GM19238 (cell line): ENCODE data around the gene GAS7.
"Not testable (repeated sequence)": the region's sequence is repeated elsewhere in the genome, so short reads cannot be mapped to it uniquely, and the experiment has no call there.

Experiments
- DNase-seq: peaks from one replicate; pipeline ENCODE4 v3.0.0; 2011; ENCODE audit warnings: low spot score; ENCODE audit not compliant: insufficient read length

Gene GAS7

DNA sequence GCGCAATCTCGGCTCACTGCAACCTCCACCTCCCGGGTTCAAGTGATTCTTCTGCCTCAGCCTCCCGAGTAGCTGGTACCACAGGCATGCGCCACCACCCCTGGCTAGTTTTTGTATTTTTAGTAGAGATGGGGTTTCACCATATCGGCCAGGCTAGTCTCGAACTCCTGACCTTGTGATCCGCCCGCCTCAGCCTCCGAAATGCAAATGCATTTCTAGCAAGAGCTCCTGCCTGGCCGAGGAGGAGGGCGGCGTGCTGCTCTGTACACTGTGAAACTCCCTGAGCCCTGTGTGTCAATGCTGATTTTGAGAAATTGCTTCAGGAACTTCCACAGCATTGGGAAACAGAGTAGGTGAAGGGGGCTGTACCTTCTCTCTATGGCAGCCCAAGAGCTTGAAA lies 277.2 kb downstream of the GAS7 start:
- not testable (repeated sequence) for DNase-seq

DNA sequence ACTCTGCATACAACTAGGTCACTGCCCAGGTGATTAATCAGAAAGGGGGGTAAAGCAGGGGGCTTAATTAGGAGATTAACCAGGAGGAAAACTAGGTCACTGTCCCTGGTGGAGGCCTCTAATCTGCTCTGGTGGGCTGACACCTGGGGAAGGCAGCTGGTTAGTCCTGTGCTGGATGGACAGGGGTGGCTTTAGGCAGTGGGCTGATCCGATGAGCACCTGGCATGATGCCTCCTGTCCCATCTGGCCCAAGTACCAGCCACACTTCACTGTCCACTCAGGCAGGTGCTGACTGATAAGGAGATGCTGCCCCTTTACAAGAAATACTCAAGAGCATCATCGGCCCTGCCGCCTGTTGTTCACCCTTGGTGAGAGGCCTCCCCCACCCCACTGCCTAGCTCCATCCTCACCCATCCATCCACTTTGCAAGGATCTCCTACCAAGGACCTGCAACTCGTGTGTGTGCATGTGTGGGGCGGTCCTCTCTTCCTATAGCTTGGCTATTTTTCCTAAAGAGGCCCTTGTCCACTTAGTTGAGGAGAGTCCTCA lies 279.5 kb downstream of the GAS7 start:
- DNase-seq = no peak

DNA sequence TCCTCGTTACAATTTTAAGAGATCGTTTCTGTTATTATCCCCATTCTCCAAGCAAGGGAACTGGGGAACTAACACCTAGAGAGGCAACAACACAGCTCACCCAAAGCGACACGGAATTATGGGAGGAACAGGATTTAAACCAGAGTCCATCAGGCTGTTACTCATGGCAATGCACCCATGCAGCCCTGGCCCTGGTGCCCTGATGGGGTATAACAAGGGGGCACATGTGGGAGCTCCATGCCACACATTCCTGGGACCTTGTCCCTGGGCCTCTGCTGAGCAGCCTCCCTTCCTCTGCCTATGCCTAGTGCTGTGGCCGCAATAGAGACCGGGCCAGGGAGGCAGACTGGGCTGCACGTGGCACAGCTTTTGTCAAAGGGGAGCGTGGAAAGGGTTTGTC lies 280.1 kb downstream of the GAS7 start:
- no peak for DNase-seq

DNA sequence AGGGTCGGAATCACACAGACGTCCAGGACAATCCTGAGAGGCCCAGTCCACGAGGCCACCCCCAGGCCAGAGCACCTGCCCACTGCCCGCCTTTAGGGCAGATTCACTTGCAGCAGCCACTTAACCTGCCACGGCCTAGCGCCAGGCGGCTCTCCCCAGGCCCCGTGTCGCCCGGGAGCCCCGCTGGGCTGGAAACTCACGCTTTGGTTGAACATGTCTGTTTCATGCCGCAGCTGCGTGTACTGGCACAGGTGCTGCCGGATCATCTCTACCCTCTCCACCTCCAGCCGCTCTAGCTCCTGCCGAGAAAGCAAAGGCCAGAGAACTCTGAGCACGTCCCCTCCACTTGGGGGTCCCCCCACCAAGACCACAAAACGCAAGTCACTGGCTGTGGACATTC lies 280.6 kb downstream of the GAS7 start:
- no peak for DNase-seq

DNA sequence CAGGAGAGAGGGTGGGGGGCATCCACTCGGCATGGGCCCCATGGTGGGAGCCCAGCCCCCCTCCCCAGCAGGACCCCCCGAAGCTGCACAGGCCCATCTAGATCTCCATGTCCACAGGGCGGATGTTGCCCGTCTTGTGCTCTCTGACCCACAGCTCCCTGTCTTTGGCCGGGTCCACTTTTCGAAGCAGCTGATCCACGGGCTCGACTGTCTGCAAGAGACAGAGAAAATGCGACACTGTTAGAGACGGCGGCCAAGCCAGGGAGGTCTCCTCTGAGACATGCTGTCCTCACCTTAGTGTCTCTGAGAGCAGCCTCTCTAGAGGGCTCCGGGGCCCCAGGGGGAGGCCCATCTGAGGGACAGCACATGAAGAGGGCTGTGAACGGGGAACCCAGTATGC lies 281.3 kb downstream of the GAS7 start:
- no peak for DNase-seq

DNA sequence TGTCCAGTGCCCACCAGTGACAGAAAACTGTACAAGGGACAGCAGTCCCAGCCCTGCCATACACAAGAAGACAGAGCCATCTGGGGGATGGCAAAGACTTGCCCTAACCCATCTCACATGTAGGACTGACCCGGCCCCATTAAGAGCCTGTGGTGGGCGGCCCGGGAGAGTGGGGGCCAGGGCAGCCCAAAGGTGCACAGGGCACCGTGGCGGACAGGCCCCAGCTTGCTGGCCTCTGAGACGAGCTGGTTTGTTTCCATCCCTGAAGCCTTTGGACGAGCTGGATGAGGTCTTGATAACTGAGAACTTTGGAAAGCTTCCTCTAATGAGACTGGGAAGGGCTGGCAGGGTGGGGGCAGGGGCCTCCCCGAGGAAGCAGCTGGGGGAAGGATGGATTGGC lies 282.3 kb downstream of the GAS7 start:
- no peak for DNase-seq

DNA sequence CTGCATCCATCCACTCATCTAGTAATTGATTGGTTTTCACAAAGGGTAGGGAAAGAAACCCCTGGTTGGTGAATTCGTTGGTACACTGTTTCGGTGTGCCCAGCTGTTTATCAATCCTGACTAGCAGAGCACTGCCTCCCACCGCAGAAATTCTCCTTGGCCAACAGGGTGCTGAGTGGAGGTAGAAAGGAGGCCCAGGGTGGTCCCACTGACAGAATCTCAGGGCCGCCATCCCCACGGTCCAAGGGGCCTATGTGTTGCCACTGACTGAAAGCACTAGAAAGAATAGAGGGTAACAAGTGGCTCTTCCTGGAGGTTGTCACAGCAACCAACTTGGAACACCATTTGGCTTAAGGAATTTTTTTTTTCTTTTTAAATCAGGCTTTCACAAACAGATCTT lies 284.9 kb downstream of the GAS7 start:
- DNase-seq = no peak

DNA sequence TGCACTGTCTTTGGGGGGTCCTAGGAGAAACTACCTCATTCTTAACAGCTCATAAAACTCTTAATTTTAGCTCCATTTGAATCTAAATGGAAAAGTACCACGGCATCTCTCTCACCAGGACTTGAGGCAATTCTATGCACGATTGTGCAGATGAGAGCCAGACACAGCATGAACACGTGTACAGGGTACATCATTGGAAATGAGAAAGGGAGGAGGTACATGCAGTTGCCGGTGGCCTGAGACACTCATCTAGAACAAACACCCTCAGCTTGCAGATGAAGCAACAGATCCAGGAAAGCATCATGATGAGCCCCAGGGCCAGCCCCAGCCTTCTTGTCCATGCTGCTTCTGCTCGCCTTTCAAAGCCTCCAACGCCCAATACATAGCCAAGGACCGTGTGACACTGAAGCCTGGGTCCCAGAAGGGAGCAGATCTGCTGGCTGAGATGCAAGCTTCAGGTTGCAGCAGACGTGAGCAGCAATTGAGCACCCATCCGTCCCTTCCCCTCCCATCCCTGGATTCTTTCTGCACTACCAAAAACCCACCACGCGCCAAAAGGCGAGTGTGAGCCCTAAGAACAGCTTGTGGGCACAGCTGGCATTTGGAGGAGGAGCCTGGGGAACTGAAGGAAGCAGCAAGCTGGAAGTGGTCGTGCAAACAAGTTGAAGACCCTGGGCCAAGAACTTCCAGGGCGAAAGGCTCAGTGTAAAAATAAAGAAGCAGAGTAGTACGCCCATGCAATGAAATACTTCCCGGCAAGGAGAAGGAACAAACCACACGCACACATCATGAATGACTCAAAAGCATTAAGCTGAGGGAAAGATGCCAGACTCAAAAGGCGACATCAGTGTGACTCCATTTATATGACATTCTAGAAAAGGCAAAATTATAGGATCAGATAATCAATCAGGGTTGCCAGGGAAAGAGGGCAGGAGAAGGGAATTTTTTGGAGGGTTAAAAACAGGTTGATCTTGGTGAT lies 286.0 kb downstream of the GAS7 start:
- no peak for DNase-seq

DNA sequence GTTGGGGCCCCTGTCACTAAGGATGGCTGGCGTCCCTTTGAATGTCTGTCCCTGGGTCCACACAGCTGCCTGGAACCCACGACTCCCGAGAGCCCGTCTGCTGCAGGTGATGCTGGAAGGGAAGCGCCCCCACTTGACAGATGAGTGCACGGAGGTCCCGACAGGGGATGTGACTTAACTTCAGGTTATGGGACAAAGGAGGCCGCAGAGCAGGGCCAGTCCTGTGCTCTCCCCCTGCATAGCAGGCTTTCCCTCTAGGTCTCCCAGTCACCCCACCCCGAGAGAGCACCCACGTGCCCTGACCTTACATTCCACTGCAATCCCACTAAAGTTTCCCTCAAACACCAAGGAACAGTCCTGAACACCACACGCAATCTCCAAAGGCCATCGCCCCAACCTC lies 287.3 kb downstream of the GAS7 start:
- DNase-seq = no peak

DNA sequence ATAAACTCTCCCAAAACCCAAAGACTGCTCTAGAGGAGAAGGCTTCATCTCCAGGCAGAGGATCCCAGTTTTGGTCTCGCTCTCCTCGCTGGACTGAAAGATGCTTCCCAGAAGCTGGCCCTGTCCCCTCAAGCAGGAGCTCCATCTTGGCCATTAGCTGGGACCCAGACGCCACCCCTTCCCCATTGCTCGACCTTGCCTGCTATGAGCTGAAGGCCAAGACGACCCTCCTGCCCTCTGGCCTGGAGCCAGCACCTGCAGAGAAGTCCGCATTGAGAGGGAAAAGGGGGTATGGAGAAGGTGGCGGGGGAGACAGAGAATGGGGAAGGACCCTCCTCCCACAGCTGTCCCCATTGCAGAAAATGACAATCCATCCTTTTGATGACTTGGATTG lies 289.8 kb downstream of the GAS7 start:
- DNase-seq = no peak

DNA sequence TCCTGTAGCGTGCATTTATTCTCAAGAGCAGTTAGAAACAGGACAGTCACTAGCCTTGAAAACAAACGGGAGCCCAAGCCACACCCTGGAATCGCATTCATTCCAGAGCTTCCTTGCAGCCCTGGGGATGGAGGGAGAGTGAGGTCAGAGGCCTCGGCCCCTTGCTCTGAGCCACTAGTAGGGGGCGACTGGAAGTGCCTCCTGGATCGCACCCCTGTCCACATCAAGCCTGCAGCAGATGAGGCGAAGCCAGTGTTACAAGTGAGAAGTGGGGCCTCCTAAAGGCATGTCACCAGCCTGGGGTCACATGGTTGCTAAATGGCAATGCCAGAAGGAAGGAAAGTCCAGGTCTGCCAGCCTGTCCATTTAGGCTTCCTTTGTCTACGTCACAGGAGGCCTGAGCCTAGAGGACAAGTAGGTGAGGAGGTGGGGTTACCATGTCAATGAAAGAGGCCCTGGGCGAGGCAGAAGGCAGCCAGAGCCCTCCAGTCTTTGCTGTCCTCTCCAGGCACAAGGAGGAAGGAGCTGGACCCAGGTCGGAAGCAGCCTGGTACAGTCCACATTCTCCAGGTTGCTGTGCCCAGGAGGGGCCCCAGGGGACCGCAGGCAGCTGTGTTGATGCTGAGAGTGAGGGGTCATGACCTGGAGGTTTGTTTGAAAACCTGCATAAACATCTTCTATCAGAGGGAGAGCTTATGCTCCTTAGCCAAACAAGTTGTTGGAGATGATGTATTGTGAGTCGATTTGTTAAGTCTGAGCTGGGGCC lies 290.3 kb downstream of the GAS7 start:
- no peak for DNase-seq

DNA sequence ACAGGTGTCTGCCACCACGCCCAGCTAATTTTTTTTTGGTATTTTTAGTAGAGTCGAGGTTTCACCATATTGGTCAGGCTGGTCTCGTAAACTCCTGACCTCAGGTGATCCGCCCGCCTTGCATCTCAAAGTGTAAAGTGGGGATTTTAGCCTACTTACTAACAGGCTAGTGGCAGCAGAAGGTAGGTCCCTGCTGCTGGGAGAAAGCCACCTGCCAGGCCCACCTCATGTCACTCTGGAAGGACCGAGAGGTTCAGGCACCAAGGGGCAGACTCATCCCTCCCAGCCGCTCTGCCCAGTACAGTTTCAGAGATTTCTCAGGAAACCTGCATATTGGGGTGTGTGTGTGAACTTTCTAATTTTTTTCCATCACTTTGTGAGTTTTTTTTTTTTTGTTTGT lies 291.3 kb downstream of the GAS7 start:
- no peak for DNase-seq

DNA sequence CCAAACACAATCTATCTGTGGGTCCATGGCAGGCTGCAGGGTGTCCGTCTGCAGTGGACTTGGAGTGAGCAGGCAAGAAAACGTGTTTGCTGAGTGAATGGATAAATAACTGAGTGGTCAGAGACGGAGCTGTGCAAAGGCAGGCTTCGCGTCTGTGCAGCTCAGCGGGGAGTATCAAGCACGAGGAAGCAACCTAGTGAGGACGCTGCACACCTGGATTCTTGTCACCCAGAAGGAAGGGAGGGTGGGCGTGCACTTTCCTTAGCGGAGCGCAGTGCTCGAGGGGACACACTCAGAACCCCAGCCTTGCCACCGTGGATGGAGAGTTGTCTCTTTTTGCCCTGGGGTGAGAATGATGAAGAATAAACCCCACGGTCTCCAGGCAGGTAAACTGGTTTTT lies 291.8 kb downstream of the GAS7 start:
- no peak for DNase-seq

DNA sequence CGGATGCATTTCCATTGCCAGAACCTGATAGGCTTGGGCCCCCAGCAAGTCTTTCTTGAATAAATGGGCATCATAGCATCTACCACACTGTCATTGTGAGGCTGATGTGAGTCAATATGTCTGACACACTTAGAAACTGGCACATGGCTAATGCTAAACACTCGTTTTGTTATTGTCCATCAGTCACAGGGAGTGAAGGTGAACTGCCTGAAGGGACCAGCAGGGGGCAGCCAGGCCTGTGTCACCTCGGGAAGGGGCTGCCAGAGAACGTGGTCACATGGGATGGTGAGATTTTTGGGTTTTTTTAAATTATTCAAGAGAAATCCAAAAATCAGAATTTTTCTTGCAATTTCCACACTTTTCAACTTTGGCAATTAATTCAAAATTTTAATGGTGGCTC lies 292.5 kb downstream of the GAS7 start:
- DNase-seq = peak; percentile 55

DNA sequence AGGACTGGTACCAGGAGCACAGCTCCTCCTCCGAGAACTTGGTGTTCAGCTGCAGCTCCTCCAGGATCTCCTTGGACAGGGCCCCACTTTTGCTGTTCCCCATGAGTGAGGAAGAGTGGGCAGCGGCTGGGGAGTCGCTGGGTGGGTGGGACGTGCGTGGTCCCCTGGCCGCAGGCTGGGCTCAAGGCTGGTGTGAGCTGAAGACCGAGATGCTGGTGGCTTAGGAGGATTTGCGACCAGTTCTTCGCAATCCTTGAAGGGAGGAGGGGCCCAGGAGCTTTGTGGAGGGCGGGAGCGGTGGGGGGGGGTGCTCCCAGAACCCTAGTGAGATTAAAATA lies 293.4 kb downstream of the GAS7 start, which contains the start of gene RCVRN:
Gene RCVRN (minus strand): TSS at position 194 of the 338 bp plus-strand sequence. CDS start 91 bp downstream, at position 103.
- DNase-seq = no peak

DNA sequence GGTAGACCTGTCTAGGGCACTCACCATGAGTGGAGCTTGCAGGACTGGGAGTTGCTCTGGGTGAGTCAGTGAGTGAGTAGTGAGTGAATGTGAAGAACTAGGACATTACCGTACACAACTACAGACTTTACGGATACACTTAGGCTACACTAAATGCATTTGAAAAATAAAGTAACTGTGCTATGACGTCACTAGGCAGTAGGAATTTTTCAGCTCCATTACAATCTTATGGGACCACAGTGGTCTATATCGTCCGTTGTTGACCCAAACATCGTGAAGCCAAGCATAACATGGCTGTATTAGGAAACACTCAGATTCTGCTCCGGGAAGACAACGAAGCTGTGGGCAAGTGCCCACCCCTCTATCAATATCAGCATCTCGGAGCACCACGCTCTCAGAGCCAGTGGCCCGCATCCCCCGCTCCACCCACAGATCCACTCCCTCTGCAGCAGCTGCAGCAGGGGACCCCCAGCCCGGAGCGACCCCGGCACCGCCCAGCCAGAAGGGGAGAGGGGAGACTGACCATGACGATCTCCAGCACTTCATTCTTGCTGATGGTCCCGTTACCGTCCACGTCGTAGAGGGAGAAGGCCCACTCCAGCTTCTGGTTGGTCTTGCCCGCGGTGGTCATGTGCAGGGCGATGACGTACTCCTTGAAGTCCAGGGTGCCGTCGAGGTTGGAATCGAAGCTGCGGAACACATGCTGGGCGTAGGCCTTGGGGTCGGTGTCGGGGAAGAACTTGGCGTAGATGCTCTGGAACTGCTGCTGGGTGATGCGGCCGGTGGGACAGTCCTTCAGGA lies 293.9 kb downstream of the GAS7 start:
- no peak for DNase-seq

DNA sequence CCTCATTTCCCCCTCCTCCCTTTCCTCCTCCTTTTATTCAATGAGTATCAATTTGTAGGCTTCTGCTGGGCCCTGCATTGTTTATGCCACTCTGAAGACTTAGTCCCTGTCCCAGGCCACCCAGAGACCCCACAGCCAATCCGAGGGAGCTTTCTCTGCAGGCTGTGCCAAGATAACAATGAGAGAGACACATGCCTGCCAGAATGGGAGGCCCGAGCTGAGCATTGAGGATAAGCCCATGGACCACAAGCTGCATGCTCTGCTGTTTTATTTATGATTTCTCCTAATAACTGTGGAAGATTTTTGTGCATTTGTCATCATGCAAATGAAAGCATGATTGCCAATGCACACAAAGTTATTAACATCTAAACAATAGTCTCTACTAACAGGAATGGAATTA lies 296.3 kb downstream of the GAS7 start:
- DNase-seq = no peak

DNA sequence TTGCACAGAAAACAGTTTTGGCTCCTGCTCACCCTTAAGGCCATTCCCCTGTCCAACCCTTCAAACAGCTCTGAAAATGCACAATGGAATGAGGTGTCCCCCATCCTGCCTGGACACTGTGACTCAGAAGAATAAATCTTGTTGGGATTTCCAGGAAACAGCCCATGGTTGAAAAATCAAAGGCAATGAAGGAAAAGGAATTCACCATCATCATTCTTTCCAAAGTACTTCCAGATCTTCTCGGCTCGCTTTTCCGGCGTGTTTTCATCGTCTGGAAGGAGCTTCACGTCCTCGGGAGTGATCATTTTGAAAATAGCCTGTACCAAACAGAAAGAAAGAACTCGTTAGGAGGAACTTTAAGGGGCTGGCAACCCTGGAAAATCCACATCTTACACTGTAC lies 297.6 kb downstream of the GAS7 start:
- DNase-seq = no peak

DNA sequence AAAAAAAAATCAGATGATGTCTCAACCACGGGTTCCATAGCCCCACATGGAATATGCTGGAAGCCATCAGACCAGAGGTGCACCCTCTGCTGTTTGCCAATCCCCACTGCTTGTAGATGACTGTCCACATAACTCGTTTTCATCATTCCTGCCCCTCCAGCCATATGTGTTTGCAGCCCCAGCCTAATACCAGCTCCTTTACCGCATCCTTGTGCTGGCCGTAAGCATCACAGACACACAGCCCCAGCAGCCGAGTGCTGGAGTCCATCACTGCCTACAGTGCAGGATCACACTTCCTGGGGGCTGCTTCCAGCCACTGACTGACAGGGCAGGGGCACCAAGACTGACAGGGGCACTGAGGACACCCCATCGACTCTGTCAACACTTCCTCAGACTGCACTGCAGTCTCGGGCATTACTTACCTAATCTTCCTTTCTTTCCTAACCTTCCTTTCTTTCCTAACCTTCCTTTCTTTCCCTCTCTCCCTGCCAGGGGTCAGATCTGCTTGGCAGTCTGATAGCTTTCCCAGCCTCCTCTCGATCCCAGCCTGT lies 298.3 kb downstream of the GAS7 start:
- no peak for DNase-seq

DNA sequence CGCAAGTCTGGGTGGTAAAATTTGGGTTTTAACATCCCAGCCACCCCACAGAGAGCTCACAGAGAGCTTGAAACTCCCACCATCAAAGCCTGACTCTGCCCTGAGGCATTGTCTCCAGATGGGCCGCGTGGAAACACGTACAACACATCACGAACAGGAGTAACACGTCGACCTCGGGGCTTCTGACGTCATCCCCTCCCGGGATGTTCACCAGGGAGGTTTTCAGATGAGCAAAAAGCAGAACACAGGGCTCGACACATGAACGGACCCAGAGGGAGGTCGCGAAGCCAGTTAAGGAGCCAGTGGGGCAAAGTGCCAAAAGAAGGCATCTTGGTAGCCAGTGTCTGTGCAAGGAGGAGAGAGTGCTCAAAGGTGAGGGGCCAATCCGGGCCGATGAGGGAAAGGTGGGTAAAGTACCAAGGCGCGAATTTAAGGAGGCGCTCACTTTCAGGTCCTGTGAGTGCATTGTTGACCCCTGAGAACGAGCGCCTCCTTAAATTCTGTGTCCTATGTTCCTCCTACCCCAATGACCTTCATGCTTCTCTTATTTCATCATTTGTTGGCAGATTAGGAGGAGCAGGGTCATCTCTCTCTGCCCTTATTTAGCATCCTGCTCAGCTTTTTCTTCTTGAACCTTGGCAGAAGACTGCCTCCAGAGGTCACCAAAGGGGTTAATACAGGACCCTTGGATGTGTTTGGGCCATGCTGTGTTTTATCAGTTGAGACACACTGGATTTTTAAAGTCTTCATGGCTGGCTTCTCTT lies 298.9 kb downstream of the GAS7 start:
- no peak for DNase-seq
